Measurements from ENCODE around the gene SHPK.

SHPK gene

DNA sequence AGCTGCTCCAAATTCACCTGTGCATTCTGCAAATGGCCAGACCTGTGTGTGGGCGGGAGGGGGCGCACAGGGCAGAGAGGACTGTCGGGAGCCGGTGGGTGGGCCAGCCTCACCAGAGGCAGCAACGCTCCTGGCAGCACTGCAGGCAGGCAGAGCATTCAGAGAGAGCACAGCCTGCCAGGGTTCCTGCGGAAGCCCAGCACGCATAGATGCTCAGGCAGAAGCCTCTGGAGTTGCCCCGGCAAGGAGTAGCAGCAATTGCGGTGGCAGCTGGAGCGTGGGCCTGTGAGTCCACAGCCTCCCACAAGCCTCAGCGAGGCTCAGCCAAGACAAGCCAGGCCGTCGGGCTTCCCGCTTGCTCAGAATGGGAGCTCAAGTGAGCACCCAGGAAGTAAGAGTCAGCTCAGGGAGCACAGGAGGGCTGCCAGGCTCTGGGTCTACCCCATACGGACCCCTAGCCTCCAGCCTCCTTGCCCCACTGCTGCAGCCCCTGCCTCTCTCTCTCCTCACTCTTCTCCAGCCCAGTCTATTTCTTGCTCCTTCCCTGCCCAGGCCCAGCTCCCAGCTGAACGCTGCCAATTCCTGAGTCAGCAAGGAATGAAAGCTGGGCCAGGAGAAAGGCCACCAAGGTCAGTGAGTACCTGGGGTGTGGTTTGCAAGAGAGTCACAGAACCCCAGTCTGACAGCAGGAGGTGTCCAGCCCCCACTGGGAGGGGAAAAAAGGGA is 42.2 kb upstream of the SHPK start:
- Histone ChIP-seq H3K4me3 (no peak overlapping the region), H3K9ac (ENCODE audit: insufficient read length) (no peak overlapping the region), H3K36me3 (ENCODE audit: insufficient read depth, low read length) (no peaks in the 10 kb centered on the region), H3K27ac (no peak overlapping the region), H3K9me3 (ENCODE audit: low read depth, low read length) (no peaks in the 10 kb centered on the region)
- no peak for DNase-seq (ENCODE audit: low read depth, low spot score)
- TF ChIP-seq FOXP2 (optimal IDR thresholded peaks at IDR 0.05; ENCODE audit: control extremely low read depth, extremely low read length, insufficient read depth) (no peak), POLR2AphosphoS5 (IDR thresholded peaks at IDR 0.05; ENCODE audit: borderline replicate concordance, low read depth, low read length) (no peak), EZH2 (IDR thresholded peaks at IDR 0.05) (no peak)

DNA sequence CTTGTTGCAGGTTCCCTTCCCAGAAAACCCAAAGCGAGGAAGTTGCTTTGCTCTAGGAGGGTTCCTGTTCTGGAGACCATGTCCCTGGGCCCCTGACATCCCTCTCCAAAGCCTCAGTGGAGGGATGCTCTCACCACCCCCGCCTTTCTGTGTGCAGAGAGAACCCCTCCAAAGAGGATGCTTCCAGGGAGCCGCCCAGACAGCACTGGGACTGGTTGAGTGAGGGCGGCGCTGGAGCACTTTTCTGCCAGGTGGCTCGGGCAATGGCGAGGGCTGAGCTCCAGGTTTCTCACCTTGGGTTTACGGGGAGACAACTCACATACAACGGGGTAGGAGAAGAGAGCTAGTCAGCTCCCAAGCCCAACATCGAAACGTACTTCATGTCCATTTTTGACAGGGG is 39.8 kb upstream of the SHPK start:
- no peaks in the 10 kb centered on the region for H3K9me3 ChIP-seq (ENCODE audit: low read depth, low read length)
- no peak overlapping the region for H3K4me3 ChIP-seq
- H3K36me3 ChIP-seq (ENCODE audit: insufficient read depth, low read length) = no peaks in the 10 kb centered on the region
- DNase-seq (ENCODE audit: low read depth, low spot score) = no peak
- TF ChIP-seq POLR2AphosphoS5 (IDR thresholded peaks at IDR 0.05; ENCODE audit: borderline replicate concordance, low read depth, low read length) = no peak
- no peak for TF ChIP-seq FOXP2 (optimal IDR thresholded peaks at IDR 0.05; ENCODE audit: control extremely low read depth, extremely low read length, insufficient read depth)
- no peak for TF ChIP-seq EZH2 (IDR thresholded peaks at IDR 0.05)
- H3K9ac ChIP-seq (ENCODE audit: insufficient read length) = no peak overlapping the region
- H3K27ac ChIP-seq = no peak overlapping the region

DNA sequence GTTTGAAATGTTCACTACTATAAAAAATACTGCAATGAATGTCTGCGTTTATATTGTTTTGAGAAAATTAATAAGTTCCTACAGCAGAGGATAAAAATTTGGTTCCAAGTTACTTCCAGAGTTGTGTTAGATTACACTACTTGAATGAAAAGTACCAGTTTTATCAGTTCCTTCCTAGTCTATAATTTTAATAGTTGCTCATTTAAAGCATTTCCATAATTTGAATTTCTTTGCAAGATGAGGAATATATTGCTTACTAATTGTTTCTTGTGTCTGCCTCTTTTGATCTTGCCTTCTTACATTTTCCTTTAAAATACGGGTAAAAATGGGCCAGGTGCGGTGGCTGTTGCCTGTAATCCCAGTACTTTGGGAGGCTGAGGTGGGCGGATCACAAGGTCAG is 36.5 kb upstream of the SHPK start:
- no peak for TF ChIP-seq FOXP2 (optimal IDR thresholded peaks at IDR 0.05; ENCODE audit: control extremely low read depth, extremely low read length, insufficient read depth)
- no peak for TF ChIP-seq EZH2 (IDR thresholded peaks at IDR 0.05)
- TF ChIP-seq POLR2AphosphoS5 (IDR thresholded peaks at IDR 0.05; ENCODE audit: borderline replicate concordance, low read depth, low read length) = no peak
- no peak overlapping the region for H3K9ac ChIP-seq (ENCODE audit: insufficient read length)
- DNase-seq (ENCODE audit: low read depth, low spot score) = no peak
- no peak overlapping the region for H3K4me3 ChIP-seq
- no peak overlapping the region for H3K27ac ChIP-seq
- H3K36me3 ChIP-seq (ENCODE audit: insufficient read depth, low read length) = no peaks in the 10 kb centered on the region
- H3K9me3 ChIP-seq (ENCODE audit: low read depth, low read length) = no peaks in the 10 kb centered on the region

- peak overlapping the region; percentile 79; the same call in 1 of the 2 replicates for H3K27ac ChIP-seq
- no peaks in the 10 kb centered on the region for H3K9me3 ChIP-seq (ENCODE audit: low read depth, low read length)
- H3K4me3 ChIP-seq = peak overlapping the region; percentile 99
- H3K36me3 ChIP-seq (ENCODE audit: insufficient read depth, low read length) = peaks cover 3% of the 10 kb centered on the region; the same call in 1 of the 2 replicates
- peak overlapping the region; percentile 97 for H3K9ac ChIP-seq (ENCODE audit: insufficient read length)
- no peak for DNase-seq (ENCODE audit: low read depth, low spot score)
- no peak for TF ChIP-seq FOXP2 (optimal IDR thresholded peaks at IDR 0.05; ENCODE audit: control extremely low read depth, extremely low read length, insufficient read depth)
- TF ChIP-seq POLR2AphosphoS5 (IDR thresholded peaks at IDR 0.05; ENCODE audit: borderline replicate concordance, low read depth, low read length) = no peak
- no peak for TF ChIP-seq EZH2 (IDR thresholded peaks at IDR 0.05)
Observed at GRCh38 chr17:3669548-3669947, 33.5 kb upstream of the SHPK start.

- TF ChIP-seq POLR2AphosphoS5 (IDR thresholded peaks at IDR 0.05; ENCODE audit: borderline replicate concordance, low read depth, low read length) = no peak
- TF ChIP-seq EZH2 (IDR thresholded peaks at IDR 0.05) = no peak
- TF ChIP-seq FOXP2 (optimal IDR thresholded peaks at IDR 0.05; ENCODE audit: control extremely low read depth, extremely low read length, insufficient read depth) = no peak
- Histone ChIP-seq H3K4me3 (peak overlapping the region; percentile 99), H3K9me3 (ENCODE audit: low read depth, low read length) (no peaks in the 10 kb centered on the region), H3K9ac (ENCODE audit: insufficient read length) (peak overlapping the region; percentile 97), H3K36me3 (ENCODE audit: insufficient read depth, low read length) (peaks cover 6% of the 10 kb centered on the region; the same call in 1 of the 2 replicates), H3K27ac (peak overlapping the region; percentile 79)
- no peak for DNase-seq (ENCODE audit: low read depth, low spot score)
Observed at GRCh38 chr17:3669085-3669347, 33.0 kb upstream of the SHPK start.

DNA sequence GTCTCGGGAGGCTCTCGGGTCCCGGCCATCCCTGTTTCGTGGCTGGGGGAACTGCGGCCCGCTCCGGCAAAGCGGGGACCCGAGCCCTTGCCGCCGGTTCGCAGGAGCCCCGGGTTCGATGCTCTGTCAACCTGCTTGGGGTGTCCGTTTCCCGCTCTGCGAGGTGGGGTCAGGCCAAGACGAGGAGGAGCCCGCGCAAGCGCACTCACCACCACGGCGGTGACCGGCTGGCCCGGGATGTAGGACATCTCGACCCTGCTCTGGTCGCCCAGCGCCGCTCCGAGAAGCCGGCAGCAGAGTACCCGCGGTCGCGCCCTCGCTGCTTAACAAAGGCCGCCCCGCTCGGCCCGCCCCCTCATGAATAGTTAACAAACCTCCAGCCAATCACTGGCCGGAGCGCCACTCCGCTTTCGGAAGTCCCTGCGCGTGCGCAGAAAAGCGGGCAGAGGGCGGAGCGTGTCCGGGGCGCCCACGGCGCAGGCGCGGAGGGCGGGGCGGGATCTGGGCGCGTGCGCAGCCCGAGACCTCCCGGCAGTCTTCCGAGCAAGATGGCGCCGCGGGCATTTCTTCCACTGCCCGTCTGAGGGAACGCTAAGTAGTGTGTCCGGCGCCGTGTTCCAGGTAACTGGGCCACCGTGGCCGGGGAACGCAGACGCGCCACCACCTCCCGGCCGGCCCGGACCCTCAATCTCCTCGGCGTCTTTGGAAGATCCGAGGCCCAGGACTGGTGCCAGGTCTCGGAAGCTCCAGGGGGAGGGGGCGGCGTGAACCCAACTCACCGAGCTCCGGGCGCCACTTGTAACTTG is 32.4 kb upstream of the SHPK start, which contains the start of the genes EMC6 and TAX1BP3:
Gene EMC6, plus strand, starts transcription at position 534 of the 806 bp plus-strand sequence. CDS start 335 bp downstream, outside the sequence.
Gene TAX1BP3, minus strand, starts transcription at position 300 of the 806 bp plus-strand sequence. Its CDS starts 52 bp downstream, at position 248.
- peak within 1 kb of the TSS; percentile 88 for H3K27ac ChIP-seq
- H3K4me3 ChIP-seq = peak within 1 kb of the TSS; percentile 99
- H3K9me3 ChIP-seq (ENCODE audit: low read depth, low read length) = no peaks in the 10 kb centered on the region
- DNase-seq (ENCODE audit: low read depth, low spot score) = peak; percentile 60
- TF ChIP-seq POLR2AphosphoS5 (IDR thresholded peaks at IDR 0.05; ENCODE audit: borderline replicate concordance, low read depth, low read length) = peak; percentile 89
- TF ChIP-seq EZH2 (IDR thresholded peaks at IDR 0.05) = no peak
- H3K9ac ChIP-seq (ENCODE audit: insufficient read length) = peak within 1 kb of the TSS; percentile 97
- peaks cover 11% of the 10 kb centered on the region; the same call in 1 of the 2 replicates for H3K36me3 ChIP-seq (ENCODE audit: insufficient read depth, low read length)

DNA sequence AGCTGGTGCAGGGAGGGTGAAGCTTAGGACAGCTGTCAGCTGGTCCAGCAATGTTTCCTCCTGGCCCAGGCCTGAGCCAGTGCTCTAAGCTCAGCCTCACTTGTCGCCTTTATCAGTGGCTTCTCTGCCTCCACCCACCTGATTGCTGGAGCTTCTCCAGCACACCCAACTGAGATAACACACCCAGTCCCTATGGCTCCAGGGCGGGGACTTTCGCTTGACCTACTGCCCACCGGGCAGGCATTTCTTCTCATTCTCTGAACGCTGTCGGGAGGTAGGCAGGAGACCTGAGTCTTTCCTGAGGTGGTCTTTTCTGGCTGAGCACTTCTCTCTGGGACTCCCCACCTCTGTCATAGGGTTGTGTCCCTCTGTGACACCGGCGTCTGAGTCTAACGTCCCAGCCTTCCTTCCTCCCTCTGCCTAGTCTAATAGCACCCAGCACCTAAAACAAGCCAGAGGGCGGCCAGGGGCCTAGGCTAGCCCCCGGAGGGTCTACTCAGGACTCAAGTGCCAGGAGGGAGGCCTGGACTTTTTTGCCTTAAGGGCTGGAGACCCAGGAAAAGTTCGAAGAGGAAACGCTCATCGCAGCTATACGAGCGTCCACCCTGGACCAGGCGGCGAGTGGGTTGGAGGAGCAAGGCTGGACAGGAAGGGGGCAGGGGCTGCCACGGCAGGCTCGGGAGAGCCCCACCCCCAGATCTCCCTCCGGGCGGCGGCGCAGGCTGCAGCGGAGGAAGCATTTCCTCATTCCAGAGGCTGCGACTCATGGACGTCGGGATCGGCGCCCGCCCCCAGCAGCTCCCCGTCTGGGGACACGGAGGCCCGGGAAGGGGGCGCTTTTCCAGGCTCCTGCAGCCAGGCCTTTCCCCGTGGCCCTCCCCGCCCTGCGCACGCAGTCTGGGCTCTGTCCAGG is 31.6 kb upstream of the SHPK start:
- peaks cover 12% of the 10 kb centered on the region; the same call in 1 of the 2 replicates for H3K36me3 ChIP-seq (ENCODE audit: insufficient read depth, low read length)
- H3K4me3 ChIP-seq = peak overlapping the region; percentile 99
- no peak for DNase-seq (ENCODE audit: low read depth, low spot score)
- peak overlapping the region; percentile 88 for H3K27ac ChIP-seq
- TF ChIP-seq FOXP2 (optimal IDR thresholded peaks at IDR 0.05; ENCODE audit: control extremely low read depth, extremely low read length, insufficient read depth) (no peak), EZH2 (IDR thresholded peaks at IDR 0.05) (no peak), POLR2AphosphoS5 (IDR thresholded peaks at IDR 0.05; ENCODE audit: borderline replicate concordance, low read depth, low read length) (no peak)
- peak overlapping the region; percentile 93 for H3K9ac ChIP-seq (ENCODE audit: insufficient read length)
- H3K9me3 ChIP-seq (ENCODE audit: low read depth, low read length) = no peaks in the 10 kb centered on the region
